H1 (cell line): ENCODE measurements around the gene FAM83G. TPM values are rescaled to one million over a fixed set of nuclear protein-coding genes. Genes with fewer than 3 reads are reported as not detected.

ENCODE experiments used
- HDAC6 ChIP-seq: IDR thresholded peaks from one replicate; pipeline ENCODE4 v1.7.1; 2012; ENCODE audit warnings: low read depth, mild to moderate bottlenecking, inconsistent platforms, low read length, moderate library complexity
- KDM1A ChIP-seq: fragments of 200-600, 300-600 bp; sonication (generic); IDR thresholded peaks from 2 replicates; pipeline ENCODE4 v1.7.1; 2016; ENCODE audit warnings: mild to moderate bottlenecking, low read length, borderline replicate concordance
- KDM5A ChIP-seq: fragments of 200-600 bp; IDR thresholded peaks from 2 replicates; pipeline ENCODE4 v1.7.1; 2012; ENCODE audit warnings: mild to moderate bottlenecking, low read length, inconsistent platforms, mixed read lengths
- RBBP5 ChIP-seq: IDR thresholded peaks from 2 replicates; pipeline ENCODE4 v1.7.1; 2012; ENCODE audit warnings: low read depth, mild to moderate bottlenecking, inconsistent platforms, low read length, moderate library complexity, borderline replicate concordance
- SIRT6 ChIP-seq: IDR thresholded peaks from one replicate; pipeline ENCODE4 v1.7.1; 2012; ENCODE audit warnings: low read length, inconsistent platforms
- SRF ChIP-seq: IDR thresholded peaks from 2 replicates; pipeline ENCODE4 v1.6.1; 2011; ENCODE audit warnings: mild to moderate bottlenecking, low read depth, low read length, moderate library complexity
- polyA plus RNA-seq, 7 experiments: library from polyadenylated mRNA; depleted of rRNA in 3 of 7; stranded (reverse) in 5 of 7; unstranded in 2 of 7; fragments of >200 nt in 5 of 7; fragments of 200-250 nt in 2 of 7; gene quantifications; 1 replicate in 5 of 7; 2 replicates in 1 of 7; 4 replicates in 1 of 7; pipeline versions ENCODE4 v1.2.1 to v1.2.3, GENCODE V29; 2011 to 2013; ENCODE audit warnings: missing spikeins in 2 of 7, mixed read lengths in 2 of 7
- total RNA-seq: library from RNA; stranded (reverse); fragmentation: NEBNext Ultra II Directional; extraction: Animal tissue kit (Norgen Biotek cat#: 25700); gene quantifications from 2 replicates; pipeline ENCODE4 v1.2.1, GENCODE V29; 2021

The FAM83G gene
- total and polyA plus RNA-seq, 2 of the 8 experiments (the other 6 are each of a cell fraction or from before 2014, with no cell fraction given): 15.4 to 29.0 TPM

DNA sequence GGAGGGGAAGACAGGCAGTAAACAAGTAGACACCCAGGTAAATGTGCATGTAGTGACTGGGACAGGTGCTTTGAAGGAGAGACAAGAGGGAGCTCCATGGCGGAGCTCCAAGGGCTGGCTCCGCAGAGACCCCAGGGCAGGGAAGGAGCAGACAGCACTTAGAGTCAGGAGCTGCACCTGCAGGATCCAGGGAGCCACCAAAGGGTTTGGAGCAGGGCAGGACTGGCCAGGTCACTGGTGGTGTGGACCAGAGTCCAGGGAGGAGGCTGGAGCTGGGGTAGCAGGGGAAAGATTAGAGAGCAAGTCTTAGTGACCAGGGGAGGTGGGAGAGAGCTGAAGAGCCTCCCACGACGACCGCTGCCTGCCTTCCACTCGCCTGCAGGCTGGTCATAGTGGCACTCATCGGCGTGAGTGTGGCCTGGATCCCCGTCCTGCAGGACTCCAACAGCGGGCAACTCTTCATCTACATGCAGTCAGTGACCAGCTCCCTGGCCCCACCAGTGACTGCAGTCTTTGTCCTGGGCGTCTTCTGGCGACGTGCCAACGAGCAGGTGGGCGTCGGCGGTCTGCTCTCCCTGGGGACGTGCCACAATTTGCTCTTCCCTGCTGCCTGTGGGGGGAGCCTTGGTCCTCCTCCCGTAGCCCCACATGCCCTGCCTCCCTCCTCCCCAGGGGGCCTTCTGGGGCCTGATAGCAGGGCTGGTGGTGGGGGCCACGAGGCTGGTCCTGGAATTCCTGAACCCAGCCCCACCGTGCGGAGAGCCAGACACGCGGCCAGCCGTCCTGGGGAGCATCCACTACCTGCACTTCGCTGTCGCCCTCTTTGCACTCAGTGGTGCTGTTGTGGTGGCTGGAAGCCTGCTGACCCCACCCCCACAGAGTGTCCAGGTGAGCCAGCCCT, 14.7 kb upstream of the FAM83G start (continued):
- TF ChIP-seq RBBP5 (no peak), SRF (no peak), HDAC6 (no peak), SIRT6 (no peak), KDM5A (no peak), KDM1A (no peak)
